HL-60 (cell line): ENCODE data around the gene OR3A2.

ENCODE experiments used
- TF ChIP-seq, protein P1 (sequence below): IDR thresholded peaks from 2 replicates; pipeline ENCODE4 v1.6.1; 2012; ENCODE audit warnings: low read depth; ENCODE audit not compliant: insufficient replicate concordance
- TF ChIP-seq, protein P2 (sequence below): IDR thresholded peaks from one replicate; pipeline ENCODE4 v1.5.1; 2011; ENCODE audit warnings: low read length, control low read depth, inconsistent platforms; ENCODE audit not compliant: insufficient read depth

DNA sequence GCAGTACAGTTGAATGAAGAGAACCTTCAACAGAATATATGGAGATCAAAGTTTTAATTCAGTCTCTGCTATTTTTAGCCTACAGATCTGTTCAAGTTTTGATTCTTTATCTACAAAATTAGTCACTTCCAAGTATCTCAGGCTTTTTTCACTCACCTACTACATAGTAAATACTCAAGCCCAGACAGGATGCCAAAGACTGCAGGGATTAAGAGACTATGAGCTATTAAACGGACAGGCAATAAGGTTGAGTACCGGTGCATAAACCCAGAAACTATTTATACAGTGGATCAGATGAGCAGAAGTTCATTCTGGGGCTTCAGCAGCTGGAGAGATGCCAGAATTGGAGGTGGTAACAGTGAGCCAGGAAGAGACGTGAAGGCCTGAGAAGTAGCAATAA, 69.3 kb downstream of the OR3A2 start:
- TF ChIP-seq, protein P1, sequence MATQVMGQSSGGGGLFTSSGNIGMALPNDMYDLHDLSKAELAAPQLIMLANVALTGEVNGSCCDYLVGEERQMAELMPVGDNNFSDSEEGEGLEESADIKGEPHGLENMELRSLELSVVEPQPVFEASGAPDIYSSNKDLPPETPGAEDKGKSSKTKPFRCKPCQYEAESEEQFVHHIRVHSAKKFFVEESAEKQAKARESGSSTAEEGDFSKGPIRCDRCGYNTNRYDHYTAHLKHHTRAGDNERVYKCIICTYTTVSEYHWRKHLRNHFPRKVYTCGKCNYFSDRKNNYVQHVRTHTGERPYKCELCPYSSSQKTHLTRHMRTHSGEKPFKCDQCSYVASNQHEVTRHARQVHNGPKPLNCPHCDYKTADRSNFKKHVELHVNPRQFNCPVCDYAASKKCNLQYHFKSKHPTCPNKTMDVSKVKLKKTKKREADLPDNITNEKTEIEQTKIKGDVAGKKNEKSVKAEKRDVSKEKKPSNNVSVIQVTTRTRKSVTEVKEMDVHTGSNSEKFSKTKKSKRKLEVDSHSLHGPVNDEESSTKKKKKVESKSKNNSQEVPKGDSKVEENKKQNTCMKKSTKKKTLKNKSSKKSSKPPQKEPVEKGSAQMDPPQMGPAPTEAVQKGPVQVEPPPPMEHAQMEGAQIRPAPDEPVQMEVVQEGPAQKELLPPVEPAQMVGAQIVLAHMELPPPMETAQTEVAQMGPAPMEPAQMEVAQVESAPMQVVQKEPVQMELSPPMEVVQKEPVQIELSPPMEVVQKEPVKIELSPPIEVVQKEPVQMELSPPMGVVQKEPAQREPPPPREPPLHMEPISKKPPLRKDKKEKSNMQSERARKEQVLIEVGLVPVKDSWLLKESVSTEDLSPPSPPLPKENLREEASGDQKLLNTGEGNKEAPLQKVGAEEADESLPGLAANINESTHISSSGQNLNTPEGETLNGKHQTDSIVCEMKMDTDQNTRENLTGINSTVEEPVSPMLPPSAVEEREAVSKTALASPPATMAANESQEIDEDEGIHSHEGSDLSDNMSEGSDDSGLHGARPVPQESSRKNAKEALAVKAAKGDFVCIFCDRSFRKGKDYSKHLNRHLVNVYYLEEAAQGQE = no peak
- TF ChIP-seq, protein P2, sequence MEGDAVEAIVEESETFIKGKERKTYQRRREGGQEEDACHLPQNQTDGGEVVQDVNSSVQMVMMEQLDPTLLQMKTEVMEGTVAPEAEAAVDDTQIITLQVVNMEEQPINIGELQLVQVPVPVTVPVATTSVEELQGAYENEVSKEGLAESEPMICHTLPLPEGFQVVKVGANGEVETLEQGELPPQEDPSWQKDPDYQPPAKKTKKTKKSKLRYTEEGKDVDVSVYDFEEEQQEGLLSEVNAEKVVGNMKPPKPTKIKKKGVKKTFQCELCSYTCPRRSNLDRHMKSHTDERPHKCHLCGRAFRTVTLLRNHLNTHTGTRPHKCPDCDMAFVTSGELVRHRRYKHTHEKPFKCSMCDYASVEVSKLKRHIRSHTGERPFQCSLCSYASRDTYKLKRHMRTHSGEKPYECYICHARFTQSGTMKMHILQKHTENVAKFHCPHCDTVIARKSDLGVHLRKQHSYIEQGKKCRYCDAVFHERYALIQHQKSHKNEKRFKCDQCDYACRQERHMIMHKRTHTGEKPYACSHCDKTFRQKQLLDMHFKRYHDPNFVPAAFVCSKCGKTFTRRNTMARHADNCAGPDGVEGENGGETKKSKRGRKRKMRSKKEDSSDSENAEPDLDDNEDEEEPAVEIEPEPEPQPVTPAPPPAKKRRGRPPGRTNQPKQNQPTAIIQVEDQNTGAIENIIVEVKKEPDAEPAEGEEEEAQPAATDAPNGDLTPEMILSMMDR = no peak
